ENCODE results near the gene PELO.

PELO gene

DNA sequence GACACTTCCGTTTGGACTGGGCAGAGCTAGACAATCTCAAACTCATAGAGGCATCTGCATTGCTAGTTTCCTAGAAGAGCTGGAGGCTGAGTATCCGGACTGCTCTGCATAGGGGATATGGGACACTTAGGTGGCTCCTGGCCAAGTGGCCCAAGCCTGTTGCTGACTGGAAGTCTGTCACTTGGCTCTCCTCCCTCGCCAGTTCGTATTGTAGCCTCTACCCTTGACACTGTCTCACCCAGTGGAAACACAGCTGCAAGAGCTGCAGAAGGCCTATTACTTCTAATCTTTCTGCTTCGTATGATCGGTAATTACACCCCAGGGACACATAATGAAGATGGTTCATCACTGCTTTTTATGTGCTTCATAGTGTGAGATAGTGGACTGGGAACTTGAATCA, 34.7 kb downstream of the PELO start:
- Histone ChIP-seq H3K4me1 (ENCODE audit: control insufficient read depth in 2 of 2, insufficient read depth in 2 of 2, low read length in 2 of 2) (no peaks in the 10 kb centered on the region), H3K9ac (ENCODE audit: low read depth in 1 of 2, low read length in 2 of 2) (no peak overlapping the region), H3K27ac (ENCODE audit: low read depth in 2 of 2, low read length in 2 of 2) (peak overlapping the region in 1 of 2 donors; percentile 21), H3K27me3 (ENCODE audit: control insufficient read depth in 2 of 2, insufficient read depth in 2 of 2, low read length in 2 of 2) (no peaks in the 10 kb centered on the region), H3K9me3 (ENCODE audit: control insufficient read depth in 2 of 2, low read length in 2 of 2) (no peaks in the 10 kb centered on the region), H3K4me3 (ENCODE audit: low read length in 2 of 2) (no peak overlapping the region), H3K36me3 (ENCODE audit: control insufficient read depth in 2 of 2, insufficient read depth in 2 of 2, low read length in 2 of 2) (no peaks in the 10 kb centered on the region)

DNA sequence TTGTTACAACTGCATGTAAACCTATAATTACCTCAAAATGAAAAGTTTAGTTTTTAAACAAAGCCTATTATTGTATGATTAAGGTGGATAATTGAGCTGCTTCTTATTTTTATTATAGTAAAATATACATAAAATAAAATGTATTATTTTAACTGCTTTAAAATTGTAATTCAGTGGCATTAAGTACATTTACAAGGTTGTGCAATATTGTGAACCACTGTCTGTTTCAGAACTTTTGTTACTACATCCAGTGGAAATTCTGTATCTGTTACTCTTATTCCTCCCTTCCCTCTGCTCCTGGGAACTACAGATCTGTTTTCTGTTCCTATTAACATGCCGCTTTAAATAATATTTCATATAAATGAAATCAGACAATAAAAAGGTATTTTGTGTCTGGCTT, 37.1 kb downstream of the PELO start:
- Histone ChIP-seq H3K9me3 (ENCODE audit: control insufficient read depth in 2 of 2, low read length in 2 of 2) (no peaks in the 10 kb centered on the region), H3K27me3 (ENCODE audit: control insufficient read depth in 2 of 2, insufficient read depth in 2 of 2, low read length in 2 of 2) (no peaks in the 10 kb centered on the region), H3K4me1 (ENCODE audit: control insufficient read depth in 2 of 2, insufficient read depth in 2 of 2, low read length in 2 of 2) (no peaks in the 10 kb centered on the region), H3K4me3 (ENCODE audit: low read length in 2 of 2) (no peak overlapping the region), H3K27ac (ENCODE audit: low read depth in 2 of 2, low read length in 2 of 2) (no peak overlapping the region), H3K9ac (ENCODE audit: low read depth in 1 of 2, low read length in 2 of 2) (no peak overlapping the region), H3K36me3 (ENCODE audit: control insufficient read depth in 2 of 2, insufficient read depth in 2 of 2, low read length in 2 of 2) (no peaks in the 10 kb centered on the region)

DNA sequence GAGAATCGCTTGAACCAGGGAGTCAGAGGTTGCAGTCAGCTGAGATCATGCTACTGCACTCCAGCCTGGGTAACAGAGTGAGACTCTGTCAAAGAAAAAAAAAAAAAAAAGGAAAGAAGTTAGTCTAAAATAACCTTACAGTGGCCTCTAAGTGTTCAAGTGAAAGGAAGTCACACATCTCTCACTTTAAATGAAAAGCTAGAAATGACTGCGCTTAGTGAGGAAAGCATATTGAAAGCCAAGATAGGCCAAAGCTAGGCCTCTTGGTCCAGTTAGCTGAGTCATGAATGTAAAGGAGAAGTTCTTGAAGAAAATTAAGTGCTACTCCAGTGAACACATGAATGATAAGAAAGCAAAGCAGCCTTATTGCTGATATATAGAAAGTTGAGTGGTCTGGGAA, 38.1 kb downstream of the PELO start:
- Histone ChIP-seq H3K27ac (ENCODE audit: low read depth in 2 of 2, low read length in 2 of 2) (no peak overlapping the region), H3K4me3 (ENCODE audit: low read length in 2 of 2) (no peak overlapping the region), H3K9me3 (ENCODE audit: control insufficient read depth in 2 of 2, low read length in 2 of 2) (no peaks in the 10 kb centered on the region), H3K9ac (ENCODE audit: low read depth in 1 of 2, low read length in 2 of 2) (no peak overlapping the region), H3K27me3 (ENCODE audit: control insufficient read depth in 2 of 2, insufficient read depth in 2 of 2, low read length in 2 of 2) (no peaks in the 10 kb centered on the region), H3K4me1 (ENCODE audit: control insufficient read depth in 2 of 2, insufficient read depth in 2 of 2, low read length in 2 of 2) (no peaks in the 10 kb centered on the region), H3K36me3 (ENCODE audit: control insufficient read depth in 2 of 2, insufficient read depth in 2 of 2, low read length in 2 of 2) (no peaks in the 10 kb centered on the region)

DNA sequence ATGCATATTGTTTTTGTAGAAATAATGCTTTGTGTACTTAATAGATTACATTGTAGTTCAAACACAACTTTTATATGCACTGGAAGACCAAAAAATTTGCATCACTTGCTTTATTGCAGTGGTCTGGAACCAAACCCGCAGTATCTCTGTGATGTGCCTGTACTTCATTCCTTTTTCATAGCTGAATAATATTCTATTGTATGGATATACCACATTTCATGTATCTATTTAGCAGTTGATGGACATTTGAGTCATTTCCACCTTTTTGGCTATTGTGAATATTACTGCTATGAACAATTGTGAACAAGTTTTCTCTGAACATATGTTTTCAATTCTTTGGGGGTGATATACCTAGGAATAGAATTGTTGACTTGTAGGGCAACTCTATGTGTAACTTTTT, 40.1 kb downstream of the PELO start:
- no peaks in the 10 kb centered on the region for H3K4me1 ChIP-seq (ENCODE audit: control insufficient read depth in 2 of 2, insufficient read depth in 2 of 2, low read length in 2 of 2)
- no peaks in the 10 kb centered on the region for H3K9me3 ChIP-seq (ENCODE audit: control insufficient read depth in 2 of 2, low read length in 2 of 2)
- H3K27ac ChIP-seq (ENCODE audit: low read depth in 2 of 2, low read length in 2 of 2): no peak overlapping the region

DNA sequence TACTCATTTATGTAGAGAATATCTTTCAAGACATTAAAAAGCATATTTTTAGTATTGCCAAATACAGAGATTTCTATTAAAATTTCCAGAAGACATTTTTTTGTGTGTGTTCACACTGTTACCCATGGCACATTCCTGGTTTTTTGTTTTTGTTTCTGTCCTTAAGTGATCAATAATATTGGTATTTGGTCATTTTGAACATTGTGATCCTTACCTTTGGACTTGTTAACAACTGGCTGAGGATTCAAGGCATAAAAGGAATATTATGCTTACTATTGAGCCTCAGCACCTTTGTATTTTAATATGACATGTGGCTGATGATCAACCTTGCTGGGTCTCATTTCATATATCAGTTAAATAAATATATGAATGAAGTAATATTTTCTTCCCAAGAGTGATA, 41.9 kb downstream of the PELO start:
- Histone ChIP-seq H3K4me1 (ENCODE audit: control insufficient read depth in 2 of 2, insufficient read depth in 2 of 2, low read length in 2 of 2) (no peaks in the 10 kb centered on the region), H3K9ac (ENCODE audit: low read depth in 1 of 2, low read length in 2 of 2) (no peak overlapping the region), H3K9me3 (ENCODE audit: control insufficient read depth in 2 of 2, low read length in 2 of 2) (no peaks in the 10 kb centered on the region), H3K36me3 (ENCODE audit: control insufficient read depth in 2 of 2, insufficient read depth in 2 of 2, low read length in 2 of 2) (no peaks in the 10 kb centered on the region), H3K27ac (ENCODE audit: low read depth in 2 of 2, low read length in 2 of 2) (no peak overlapping the region), H3K4me3 (ENCODE audit: low read length in 2 of 2) (no peak overlapping the region), H3K27me3 (ENCODE audit: control insufficient read depth in 2 of 2, insufficient read depth in 2 of 2, low read length in 2 of 2) (no peaks in the 10 kb centered on the region)

More for the DNA sequence above, 40.1 kb downstream of the PELO start:
- Histone ChIP-seq H3K36me3 (ENCODE audit: control insufficient read depth in 2 of 2, insufficient read depth in 2 of 2, low read length in 2 of 2) (no peaks in the 10 kb centered on the region), H3K4me3 (ENCODE audit: low read length in 2 of 2) (no peak overlapping the region), H3K27me3 (ENCODE audit: control insufficient read depth in 2 of 2, insufficient read depth in 2 of 2, low read length in 2 of 2) (no peaks in the 10 kb centered on the region), H3K9ac (ENCODE audit: low read depth in 1 of 2, low read length in 2 of 2) (no peak overlapping the region)

DNA sequence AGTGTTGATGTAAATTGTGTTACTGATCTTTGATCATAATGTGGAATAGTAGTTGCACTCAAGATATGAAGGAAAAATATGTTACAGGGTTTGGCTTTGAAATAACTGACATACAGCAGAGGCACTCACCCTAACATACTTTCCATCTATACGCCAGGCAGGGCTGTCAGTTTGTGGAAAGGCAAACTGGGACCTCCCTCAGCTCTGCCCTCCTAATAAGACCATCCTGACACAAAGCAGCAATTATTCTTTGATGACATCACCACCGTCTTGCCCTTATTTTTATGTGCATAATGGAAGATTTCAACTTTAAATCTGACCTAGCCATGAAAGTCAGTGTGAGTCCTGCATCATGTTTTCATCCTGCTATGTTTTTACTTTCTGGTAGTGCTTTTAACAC, 42.9 kb downstream of the PELO start:
- Histone ChIP-seq H3K27ac (ENCODE audit: low read depth in 2 of 2, low read length in 2 of 2) (no peak overlapping the region), H3K4me3 (ENCODE audit: low read length in 2 of 2) (no peak overlapping the region), H3K36me3 (ENCODE audit: control insufficient read depth in 2 of 2, insufficient read depth in 2 of 2, low read length in 2 of 2) (no peaks in the 10 kb centered on the region), H3K27me3 (ENCODE audit: control insufficient read depth in 2 of 2, insufficient read depth in 2 of 2, low read length in 2 of 2) (no peaks in the 10 kb centered on the region), H3K9ac (ENCODE audit: low read depth in 1 of 2, low read length in 2 of 2) (no peak overlapping the region), H3K9me3 (ENCODE audit: control insufficient read depth in 2 of 2, low read length in 2 of 2) (no peaks in the 10 kb centered on the region), H3K4me1 (ENCODE audit: control insufficient read depth in 2 of 2, insufficient read depth in 2 of 2, low read length in 2 of 2) (no peaks in the 10 kb centered on the region)

DNA sequence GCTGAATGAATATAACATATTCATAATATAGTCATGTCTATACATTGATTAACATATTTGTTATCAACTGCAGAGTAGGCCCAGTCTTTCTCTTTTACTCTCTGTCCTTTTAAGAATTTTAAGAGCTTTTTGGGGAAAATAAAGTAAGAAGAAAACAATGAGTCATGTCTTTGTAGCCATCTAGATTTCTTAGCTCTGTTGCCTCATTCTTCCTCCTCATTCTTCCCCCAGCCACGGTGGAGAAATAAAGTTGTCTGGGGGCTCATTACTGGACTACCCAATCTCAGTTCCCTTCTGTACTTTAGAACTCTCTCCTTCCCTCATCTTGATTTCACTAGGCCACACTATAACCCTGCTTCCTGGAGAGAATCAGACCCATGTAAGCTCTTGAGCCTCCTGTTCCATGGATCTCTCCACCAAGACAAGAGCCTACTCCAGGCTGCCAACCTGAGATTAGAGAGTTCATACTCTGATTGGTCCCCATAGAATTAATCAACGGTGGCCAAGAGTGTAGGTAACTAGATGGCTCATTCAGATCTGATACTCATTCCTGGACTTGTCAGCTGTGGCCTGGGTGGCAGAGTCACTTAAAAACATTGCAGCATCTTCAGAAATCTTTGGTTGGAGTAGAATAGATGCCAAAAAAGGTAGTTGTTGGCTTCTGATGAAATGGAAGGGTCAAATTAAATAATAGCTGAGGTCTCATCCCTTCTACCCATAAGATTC, 44.2 kb downstream of the PELO start:
- no peaks in the 10 kb centered on the region for H3K27me3 ChIP-seq (ENCODE audit: control insufficient read depth in 2 of 2, insufficient read depth in 2 of 2, low read length in 2 of 2)
- H3K4me1 ChIP-seq (ENCODE audit: control insufficient read depth in 2 of 2, insufficient read depth in 2 of 2, low read length in 2 of 2): no peaks in the 10 kb centered on the region
- no peaks in the 10 kb centered on the region for H3K9me3 ChIP-seq (ENCODE audit: control insufficient read depth in 2 of 2, low read length in 2 of 2)
- no peak overlapping the region for H3K27ac ChIP-seq (ENCODE audit: low read depth in 2 of 2, low read length in 2 of 2)
- H3K9ac ChIP-seq (ENCODE audit: low read depth in 1 of 2, low read length in 2 of 2): no peak overlapping the region
- no peaks in the 10 kb centered on the region for H3K36me3 ChIP-seq (ENCODE audit: control insufficient read depth in 2 of 2, insufficient read depth in 2 of 2, low read length in 2 of 2)
- H3K4me3 ChIP-seq (ENCODE audit: low read length in 2 of 2): no peak overlapping the region

DNA sequence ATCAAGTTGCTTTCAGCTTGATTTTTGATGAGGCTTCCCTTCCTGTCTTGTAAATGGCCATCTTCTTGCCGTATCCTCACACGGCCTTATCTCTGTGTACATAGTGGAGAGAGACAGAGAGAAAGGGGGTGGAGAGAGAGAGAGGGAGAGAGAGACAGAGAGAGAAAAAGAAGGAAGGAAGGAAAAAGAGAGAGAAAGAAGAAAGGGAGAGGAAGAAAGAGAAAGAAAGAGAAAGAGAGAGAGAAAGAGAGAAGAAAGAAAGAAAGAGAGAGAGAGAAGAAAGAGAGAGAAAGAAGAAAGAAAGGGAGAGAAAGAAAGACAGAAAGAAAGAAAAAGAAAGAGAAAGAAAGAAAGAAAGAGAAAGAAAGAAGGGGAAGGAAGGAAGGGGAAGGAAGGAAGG, 46.6 kb downstream of the PELO start:
- Histone ChIP-seq H3K27me3 (ENCODE audit: control insufficient read depth in 2 of 2, insufficient read depth in 2 of 2, low read length in 2 of 2) (no peaks in the 10 kb centered on the region), H3K9ac (ENCODE audit: low read depth in 1 of 2, low read length in 2 of 2) (no peak overlapping the region), H3K9me3 (ENCODE audit: control insufficient read depth in 2 of 2, low read length in 2 of 2) (no peaks in the 10 kb centered on the region), H3K27ac (ENCODE audit: low read depth in 2 of 2, low read length in 2 of 2) (no peak overlapping the region), H3K36me3 (ENCODE audit: control insufficient read depth in 2 of 2, insufficient read depth in 2 of 2, low read length in 2 of 2) (no peaks in the 10 kb centered on the region), H3K4me1 (ENCODE audit: control insufficient read depth in 2 of 2, insufficient read depth in 2 of 2, low read length in 2 of 2) (no peaks in the 10 kb centered on the region), H3K4me3 (ENCODE audit: low read length in 2 of 2) (no peak overlapping the region)

DNA sequence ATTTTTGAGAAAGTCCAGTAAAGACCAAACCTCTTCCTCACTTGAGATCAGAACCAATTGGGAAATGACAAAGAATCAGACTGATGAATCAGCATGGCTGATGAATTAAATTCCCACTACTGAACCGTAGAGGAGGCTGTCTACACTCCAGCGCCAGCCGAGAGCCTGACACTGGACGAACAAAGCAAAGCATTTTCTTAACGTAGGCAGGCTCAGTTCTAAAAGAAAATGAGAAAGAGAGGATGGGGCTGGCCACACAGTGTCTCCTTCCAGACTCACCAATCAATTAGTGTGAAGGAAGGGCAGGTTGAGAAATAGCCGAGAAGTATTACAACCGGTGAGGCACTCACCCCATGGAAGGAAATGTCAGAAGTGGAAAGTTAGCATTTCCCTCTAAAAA, 49.4 kb downstream of the PELO start:
- Histone ChIP-seq H3K4me3 (ENCODE audit: low read length in 2 of 2) (no peak overlapping the region), H3K4me1 (ENCODE audit: control insufficient read depth in 2 of 2, insufficient read depth in 2 of 2, low read length in 2 of 2) (no peaks in the 10 kb centered on the region), H3K27ac (ENCODE audit: low read depth in 2 of 2, low read length in 2 of 2) (peak overlapping the region; percentile 11 to 46), H3K36me3 (ENCODE audit: control insufficient read depth in 2 of 2, insufficient read depth in 2 of 2, low read length in 2 of 2) (no peaks in the 10 kb centered on the region), H3K9ac (ENCODE audit: low read depth in 1 of 2, low read length in 2 of 2) (no peak overlapping the region), H3K9me3 (ENCODE audit: control insufficient read depth in 2 of 2, low read length in 2 of 2) (no peaks in the 10 kb centered on the region), H3K27me3 (ENCODE audit: control insufficient read depth in 2 of 2, insufficient read depth in 2 of 2, low read length in 2 of 2) (no peaks in the 10 kb centered on the region)

All from mucosa of rectum (tissue), 2 donors.